Activated T-cell treated with anti-CD3 and anti-CD28 coated beads, Interleukin-2, amount 50 U/mL, for 24 hours (primary cell): ENCODE results near the gene STAT4.
A peak's percentile ranks its signal among the peaks of the same experiment; 100 is the strongest.

Experiments used
- DNase-seq: peaks from one replicate; pipeline ENCODE4 v3.0.0-alpha.2; 2020
- H3K27ac Mint-ChIP-seq: 2 replicates; pipeline ENCODE4 v1.8.0; 2020; ENCODE audit warnings: mild to moderate bottlenecking, mixed read lengths
- H3K27me3 Mint-ChIP-seq: 2 replicates; pipeline ENCODE4 v1.8.0; 2020; ENCODE audit warnings: mixed read lengths
- H3K36me3 Mint-ChIP-seq: 2 replicates; pipeline ENCODE4 v1.8.0; 2020; ENCODE audit warnings: low read depth, mixed read lengths
- H3K4me1 Mint-ChIP-seq: 2 replicates; pipeline ENCODE4 v1.8.0; 2020; ENCODE audit warnings: low read depth, mixed read lengths
- H3K4me3 Mint-ChIP-seq: 2 replicates; pipeline ENCODE4 v1.8.0; 2020; ENCODE audit warnings: mild to moderate bottlenecking, moderate library complexity, mixed read lengths
- H3K9me3 Mint-ChIP-seq: 2 replicates; pipeline ENCODE4 v1.8.0; 2020; ENCODE audit warnings: mixed read lengths

STAT4 gene

GRCh38 chr2:191020221-191020741 lies 130.5 kb downstream of the STAT4 start:
- H3K36me3 Mint-ChIP-seq: peaks cover 4% of the 10 kb centered on the region
- peak; percentile 97 for DNase-seq
- H3K4me1 Mint-ChIP-seq: peaks cover 38% of the 10 kb centered on the region
- H3K4me3 Mint-ChIP-seq: no peak overlapping the region
- H3K27ac Mint-ChIP-seq: no peak overlapping the region
- no peaks in the 10 kb centered on the region for H3K27me3 Mint-ChIP-seq
- H3K9me3 Mint-ChIP-seq: peaks cover 10% of the 10 kb centered on the region

DNA sequence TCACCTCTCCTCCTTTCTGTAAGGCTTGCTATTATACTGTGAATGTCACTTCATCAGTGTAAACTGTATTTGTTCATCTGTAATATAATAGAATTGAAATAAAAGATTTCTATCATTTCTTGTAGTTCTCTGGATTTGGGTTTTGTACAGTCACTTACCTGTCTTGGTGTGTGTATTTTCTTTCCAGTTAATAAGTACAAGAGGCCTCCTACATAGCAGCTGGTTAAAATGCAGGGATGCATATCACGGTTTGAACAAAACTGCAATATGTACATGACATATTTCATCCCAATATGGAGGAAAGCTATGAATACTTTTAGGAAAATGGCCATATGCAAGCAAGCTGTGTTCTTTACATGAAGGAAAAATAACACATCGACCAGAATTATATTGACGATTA lies 131.4 kb downstream of the STAT4 start:
- no peak for DNase-seq
- Mint-ChIP-seq H3K27ac (peak overlapping the region; percentile 90), H3K9me3 (peaks cover 10% of the 10 kb centered on the region), H3K4me3 (no peak overlapping the region), H3K4me1 (peaks cover 29% of the 10 kb centered on the region), H3K27me3 (no peaks in the 10 kb centered on the region), H3K36me3 (peaks cover 4% of the 10 kb centered on the region)

GRCh38 chr2:191018643-191019119 lies 132.1 kb downstream of the STAT4 start:
- peaks cover 26% of the 10 kb centered on the region for H3K4me1 Mint-ChIP-seq
- H3K27ac Mint-ChIP-seq: peak overlapping the region; percentile 90
- no peaks in the 10 kb centered on the region for H3K27me3 Mint-ChIP-seq
- peaks cover 10% of the 10 kb centered on the region for H3K9me3 Mint-ChIP-seq
- H3K36me3 Mint-ChIP-seq: peaks cover 4% of the 10 kb centered on the region
- DNase-seq: no peak
- H3K4me3 Mint-ChIP-seq: peak overlapping the region; percentile 49

- no peak for DNase-seq
- Mint-ChIP-seq H3K4me1 (peaks cover 26% of the 10 kb centered on the region), H3K27ac (peak overlapping the region; percentile 50), H3K36me3 (peaks cover 4% of the 10 kb centered on the region), H3K4me3 (no peak overlapping the region), H3K9me3 (peaks cover 10% of the 10 kb centered on the region), H3K27me3 (no peaks in the 10 kb centered on the region)
Measured at GRCh38 chr2:191018048-191018447, 132.7 kb downstream of the STAT4 start.

DNA sequence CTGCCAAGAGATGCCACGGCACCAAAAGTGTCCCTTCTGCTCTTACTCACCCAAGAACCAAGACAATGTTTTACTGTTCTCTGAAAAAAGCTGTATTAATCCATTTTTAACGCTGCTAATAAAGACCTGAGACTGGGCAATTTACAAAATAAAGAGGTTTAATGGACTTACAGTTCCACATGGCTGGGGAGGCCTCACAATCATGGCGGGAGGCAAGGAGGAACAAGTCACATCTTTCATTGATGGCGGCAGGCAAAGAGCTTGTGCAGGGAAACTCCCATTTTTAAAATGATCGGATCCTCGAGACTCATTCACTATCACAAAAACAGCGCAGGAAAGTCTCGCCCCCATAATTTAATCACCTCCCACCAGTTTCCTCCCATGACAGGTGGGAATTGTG lies 135.0 kb downstream of the STAT4 start:
- no peak overlapping the region for H3K27ac Mint-ChIP-seq

GRCh38 chr2:191015239-191015638 lies 135.6 kb downstream of the STAT4 start:
- H3K36me3 Mint-ChIP-seq: peaks cover 6% of the 10 kb centered on the region
- no peak for DNase-seq
- H3K27me3 Mint-ChIP-seq: no peaks in the 10 kb centered on the region
- peaks cover 38% of the 10 kb centered on the region for H3K4me1 Mint-ChIP-seq
- H3K4me3 Mint-ChIP-seq: no peak overlapping the region
- no peak overlapping the region for H3K27ac Mint-ChIP-seq
- H3K9me3 Mint-ChIP-seq: peaks cover 10% of the 10 kb centered on the region

More for the DNA sequence above, 135.0 kb downstream of the STAT4 start:
- peaks cover 35% of the 10 kb centered on the region for H3K4me1 Mint-ChIP-seq
- no peak overlapping the region for H3K4me3 Mint-ChIP-seq
- H3K9me3 Mint-ChIP-seq: peaks cover 10% of the 10 kb centered on the region
- H3K36me3 Mint-ChIP-seq: peaks cover 4% of the 10 kb centered on the region
- no peak for DNase-seq
- no peaks in the 10 kb centered on the region for H3K27me3 Mint-ChIP-seq

GRCh38 chr2:191014653-191015020 lies 136.2 kb downstream of the STAT4 start:
- no peak for DNase-seq
- peaks cover 12% of the 10 kb centered on the region for H3K36me3 Mint-ChIP-seq
- H3K4me1 Mint-ChIP-seq: peaks cover 39% of the 10 kb centered on the region
- no peaks in the 10 kb centered on the region for H3K27me3 Mint-ChIP-seq
- H3K9me3 Mint-ChIP-seq: peaks cover 10% of the 10 kb centered on the region
- no peak overlapping the region for H3K27ac Mint-ChIP-seq
- no peak overlapping the region for H3K4me3 Mint-ChIP-seq

GRCh38 chr2:191013932-191014652 lies 136.7 kb downstream of the STAT4 start, which contains the start of gene STAT1:
Gene STAT1 (minus strand): TSS chr2:191014171. CDS start chr2:191010003, 4,168 bp downstream.
- DNase-seq: peak; percentile 99
- Mint-ChIP-seq H3K4me3 (no peak within 1 kb of the TSS), H3K27me3 (no peaks in the 10 kb centered on the region), H3K36me3 (peaks cover 17% of the 10 kb centered on the region), H3K4me1 (peaks cover 37% of the 10 kb centered on the region), H3K9me3 (peaks cover 10% of the 10 kb centered on the region), H3K27ac (no peak within 1 kb of the TSS)

DNA sequence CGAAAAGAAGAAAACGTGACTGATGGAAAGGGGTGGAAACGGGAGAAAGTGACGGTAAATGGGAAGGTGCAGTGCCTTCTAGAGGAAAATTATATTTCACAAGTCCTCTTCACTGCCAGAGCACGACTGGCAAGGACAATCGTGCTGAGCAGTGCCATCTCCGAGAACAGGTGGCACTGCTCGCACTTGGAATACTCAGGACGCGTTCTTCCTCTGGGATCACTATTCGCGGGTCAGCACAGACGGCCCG lies 137.2 kb downstream of the STAT4 start:
- no peak overlapping the region for H3K4me3 Mint-ChIP-seq
- peaks cover 36% of the 10 kb centered on the region for H3K4me1 Mint-ChIP-seq
- no peak overlapping the region for H3K27ac Mint-ChIP-seq
- DNase-seq: no peak
- H3K36me3 Mint-ChIP-seq: peaks cover 21% of the 10 kb centered on the region
- H3K27me3 Mint-ChIP-seq: no peaks in the 10 kb centered on the region
- peaks cover 10% of the 10 kb centered on the region for H3K9me3 Mint-ChIP-seq

- Mint-ChIP-seq H3K27ac (no peak overlapping the region), H3K9me3 (peaks cover 10% of the 10 kb centered on the region), H3K36me3 (peaks cover 26% of the 10 kb centered on the region), H3K4me1 (peaks cover 36% of the 10 kb centered on the region), H3K4me3 (no peak overlapping the region), H3K27me3 (no peaks in the 10 kb centered on the region)
- no peak for DNase-seq
Measured at GRCh38 chr2:191012845-191013681, 137.7 kb downstream of the STAT4 start.

GRCh38 chr2:191012346-191012745 lies 138.4 kb downstream of the STAT4 start:
- Mint-ChIP-seq H3K27me3 (no peaks in the 10 kb centered on the region), H3K4me1 (peaks cover 38% of the 10 kb centered on the region), H3K27ac (no peak overlapping the region), H3K36me3 (peaks cover 33% of the 10 kb centered on the region), H3K4me3 (no peak overlapping the region), H3K9me3 (peaks cover 10% of the 10 kb centered on the region)
- no peak for DNase-seq

DNA sequence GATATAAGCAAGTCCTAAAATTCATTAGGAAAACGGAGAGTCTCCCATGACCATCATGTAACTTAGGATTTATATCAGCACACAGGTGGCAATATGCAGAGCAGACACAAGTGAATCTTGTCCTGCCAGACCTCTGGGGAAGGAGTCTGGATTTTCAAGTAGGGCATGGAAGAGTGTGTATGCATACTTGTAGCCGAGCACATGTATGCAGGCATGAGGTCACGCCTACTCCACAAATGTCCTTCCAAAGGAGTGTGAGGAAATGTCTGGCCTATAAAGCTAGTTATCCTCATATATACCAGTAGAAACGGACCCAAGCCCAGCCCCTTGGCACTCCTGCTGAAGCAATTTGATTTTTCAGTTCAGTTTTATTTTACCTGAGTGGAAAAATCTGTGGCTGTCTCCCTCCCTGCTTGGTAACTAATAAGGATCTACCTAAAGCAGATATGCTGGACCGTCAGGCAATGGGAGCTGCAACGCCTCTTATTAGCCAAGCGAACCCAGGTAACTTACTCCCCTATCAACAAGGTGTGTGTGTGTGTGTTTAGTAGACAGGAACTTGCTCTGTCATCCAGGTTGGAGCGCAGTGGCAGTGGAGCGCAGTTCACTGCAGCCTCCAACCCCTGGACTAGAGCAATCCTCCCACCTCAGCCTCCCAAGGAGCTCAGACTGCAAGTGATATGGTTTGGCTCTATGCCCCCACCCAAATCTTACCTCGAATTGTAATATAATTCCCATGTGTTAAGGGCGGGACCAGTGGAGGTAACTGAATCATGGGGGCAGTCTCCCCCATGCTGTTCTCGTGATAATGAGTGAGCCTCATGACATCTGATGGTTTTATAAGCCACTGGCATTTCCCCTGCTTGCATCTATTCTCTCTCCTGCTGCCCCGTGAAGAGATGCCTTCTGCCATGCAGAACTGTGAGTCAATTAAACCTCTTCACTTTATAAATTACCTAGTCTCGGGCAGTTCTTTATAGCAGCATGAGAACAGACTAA lies 139.6 kb downstream of the STAT4 start:
- DNase-seq: no peak
- Mint-ChIP-seq H3K4me3 (no peak overlapping the region), H3K4me1 (peaks cover 48% of the 10 kb centered on the region), H3K27ac (no peak overlapping the region), H3K36me3 (peaks cover 45% of the 10 kb centered on the region), H3K27me3 (no peaks in the 10 kb centered on the region), H3K9me3 (peaks cover 7% of the 10 kb centered on the region)

- H3K27me3 Mint-ChIP-seq: no peaks in the 10 kb centered on the region
- peaks cover 56% of the 10 kb centered on the region for H3K36me3 Mint-ChIP-seq
- no peak for DNase-seq
- H3K4me1 Mint-ChIP-seq: peaks cover 60% of the 10 kb centered on the region
- peaks cover 7% of the 10 kb centered on the region for H3K9me3 Mint-ChIP-seq
- H3K27ac Mint-ChIP-seq: peak overlapping the region; percentile 83
- H3K4me3 Mint-ChIP-seq: peak overlapping the region; percentile 42
Measured at GRCh38 chr2:191009541-191010374, 141.0 kb downstream of the STAT4 start.
